B cell (primary cell): ENCODE measurements around the gene TMEM151A. TPM values are rescaled to one million over a fixed set of nuclear protein-coding genes. Genes with fewer than 3 reads are reported as not detected.

Source experiments
- ATAC-seq: fragments of 200-7000 bp; cut with Tn5 transposase; one replicate; pipeline ENCODE4 v1.10.0; 2021; ENCODE audit warnings: low read depth, mild to moderate bottlenecking, moderate number of reproducible peaks, moderate library complexity
- CTCF ChIA-PET: fragments of 350-600 bp; sonication (Branson Sonifier 250); formaldehyde crosslinking; loops from one replicate; lab custom pipeline; 2021; ENCODE audit warnings: antibody characterized with exemption, inconsistent platforms; lab: Charles Lee
- POLR2A ChIA-PET: fragments of 350-600 bp; sonication (Branson Sonifier 250); formaldehyde crosslinking; loops from one replicate; lab custom pipeline; 2021; ENCODE audit warnings: antibody characterized with exemption; lab: Charles Lee
- DNase-seq: peaks from one replicate; pipeline ENCODE4 v3.0.0; 2013
- H2AFZ ChIP-seq: 2 replicates; pipeline ENCODE4 v1.6.1; 2012; ENCODE audit warnings: mild to moderate bottlenecking, low read depth, low read length; ENCODE audit not compliant: insufficient read depth, poor library complexity, severe bottlenecking
- H3K27ac ChIP-seq, 2 donors: 1 replicate in 1 of 2; 2 replicates in 1 of 2; pipeline ENCODE4 v1.5.1; 2012 to 2013; ENCODE audit warnings: low read length in 2 of 2, mild to moderate bottlenecking in 2 of 2, moderate library complexity in 1 of 2
- H3K27me3 ChIP-seq, 4 experiments: fragments of 200-600 bp in 1 of 4; sonication (generic) in 1 of 4; replicated peaks in 1 of 4; 1 replicate in 2 of 4; 2 replicates in 2 of 4; pipeline versions ENCODE4 v1.6.1 to v1.7.0; 2013 to 2016; ENCODE audit warnings: low read length in 3 of 4, mild to moderate bottlenecking in 2 of 4, mixed read lengths in 1 of 4, moderate library complexity in 1 of 4; ENCODE audit not compliant: insufficient read depth in 4 of 4, control insufficient read depth in 3 of 4; ENCODE audit errors: control extremely low read depth in 1 of 4
- H3K36me3 ChIP-seq, 2 experiments: replicated peaks in 1 of 2; 1 replicate in 1 of 2; 2 replicates in 1 of 2; pipeline versions ENCODE4 v1.6.1 to v1.7.1; 2013; ENCODE audit warnings: low read length in 1 of 2; ENCODE audit not compliant: insufficient read depth in 2 of 2, control insufficient read depth in 1 of 2; ENCODE audit errors: control extremely low read depth in 1 of 2, extremely low read depth in 1 of 2
- H3K4me1 ChIP-seq, 2 donors: fragments of 200-600 bp in 1 of 2; sonication (generic) in 1 of 2; 1 replicate in 1 of 2; 2 replicates in 1 of 2; pipeline versions ENCODE4 v1.5.1 to v1.6.1; 2013 to 2017; ENCODE audit warnings: low read length in 2 of 2; ENCODE audit not compliant: control insufficient read depth in 2 of 2, insufficient read depth in 2 of 2
- H3K4me2 ChIP-seq: replicated peaks from 2 replicates; pipeline ENCODE3; 2012; ENCODE audit warnings: mild to moderate bottlenecking, low read depth, low read length; ENCODE audit not compliant: poor library complexity, severe bottlenecking
- H3K4me3 ChIP-seq, 5 experiments: fragments of 200-600 bp in 1 of 5; sonication (generic) in 1 of 5; 1 replicate in 3 of 5; 2 replicates in 2 of 5; pipeline versions ENCODE4 v1.5.1 to v1.7.0; 2011 to 2016; ENCODE audit warnings: low read length in 4 of 5, mild to moderate bottlenecking in 4 of 5, low read depth in 2 of 5, control low read depth in 1 of 5, moderate library complexity in 1 of 5; ENCODE audit not compliant: insufficient read depth in 1 of 5; ENCODE audit errors: control extremely low read depth in 1 of 5, extremely low read depth in 1 of 5
- H3K79me2 ChIP-seq: fragments of 200-600 bp; sonication (generic); one replicate; pipeline ENCODE4 v1.6.0; 2016; ENCODE audit warnings: low read length; ENCODE audit not compliant: control insufficient read depth, insufficient read depth
- H3K9ac ChIP-seq: fragments of 200-600 bp; sonication (generic); 2 replicates; pipeline ENCODE4 v1.6.1; 2017; ENCODE audit warnings: mild to moderate bottlenecking, low read length, moderate library complexity
- H3K9me3 ChIP-seq, 3 donors: one replicate each; pipeline versions ENCODE4 v1.6.1 to v1.7.1; 2013; ENCODE audit warnings: low read length in 2 of 3; ENCODE audit not compliant: control insufficient read depth in 2 of 3, insufficient read depth in 1 of 3; ENCODE audit errors: control extremely low read depth in 1 of 3
- H4K20me1 ChIP-seq: 2 replicates; pipeline ENCODE4 v1.6.0; 2012; ENCODE audit warnings: mild to moderate bottlenecking, low read length; ENCODE audit not compliant: insufficient read depth, control insufficient read depth, poor library complexity, severe bottlenecking
- H3K27ac Mint-ChIP-seq: one replicate; pipeline ENCODE4 v1.8.0; 2021; ENCODE audit warnings: mixed read lengths
- H3K27me3 Mint-ChIP-seq: one replicate; pipeline ENCODE4 v1.8.0; 2021; ENCODE audit warnings: mixed read lengths
- H3K4me1 Mint-ChIP-seq: one replicate; pipeline ENCODE4 v1.8.0; 2021; ENCODE audit warnings: mixed read lengths
- H3K4me3 Mint-ChIP-seq: one replicate; pipeline ENCODE4 v1.8.0; 2021; ENCODE audit warnings: mixed read lengths
- H3K9me3 Mint-ChIP-seq: one replicate; pipeline ENCODE4 v1.8.0; 2022; ENCODE audit warnings: mixed read lengths; ENCODE audit not compliant: insufficient read depth
- CTCF ChIP-seq: fragments of 200-600 bp; IDR thresholded peaks from one replicate; pipeline ENCODE4 v1.8.0; 2022; ENCODE audit warnings: antibody characterized with exemption, mild to moderate bottlenecking
- EZH2 ChIP-seq: IDR thresholded peaks from 2 replicates; pipeline ENCODE4 v1.6.1; 2012; ENCODE audit warnings: borderline replicate concordance, low read depth, mild to moderate bottlenecking, moderate library complexity, low read length; ENCODE audit not compliant: insufficient read depth, poor library complexity, severe bottlenecking
- WGBS: methylation state at CpG from one replicate; pipeline ENCODE4 v1.1.5; 2013; ENCODE audit warnings: missing lambda C conversion rate; ENCODE audit not compliant: insufficient coverage; 5-methylcytosine and 5-hydroxymethylcytosine counted together
- intact Hi-C: fragments of 100-400 bp; cut with micrococcal nuclease; formaldehyde crosslinking; loops from one replicate; pipeline ENCODE4 v1.10.0; 2022
- polyA plus RNA-seq: library from polyadenylated mRNA; depleted of rRNA; stranded (reverse); fragments of >200 nt; gene quantifications from 2 replicates; pipeline ENCODE4 v1.2.3, GENCODE V29; 2012
- total RNA-seq, 2 donors: library from RNA; stranded (reverse); fragments of 120-200 nt in 1 of 2; gene quantifications; 1 replicate in 1 of 2; 2 replicates in 1 of 2; pipeline versions ENCODE4 v1.2.3 to v1.2.4, GENCODE V29; 2013 to 2022

TMEM151A gene
- total and polyA plus RNA-seq, 2 donors (not counting 1 experiment from before 2014, with no cell fraction given) = 0.17 to 1.1 TPM

DNA sequence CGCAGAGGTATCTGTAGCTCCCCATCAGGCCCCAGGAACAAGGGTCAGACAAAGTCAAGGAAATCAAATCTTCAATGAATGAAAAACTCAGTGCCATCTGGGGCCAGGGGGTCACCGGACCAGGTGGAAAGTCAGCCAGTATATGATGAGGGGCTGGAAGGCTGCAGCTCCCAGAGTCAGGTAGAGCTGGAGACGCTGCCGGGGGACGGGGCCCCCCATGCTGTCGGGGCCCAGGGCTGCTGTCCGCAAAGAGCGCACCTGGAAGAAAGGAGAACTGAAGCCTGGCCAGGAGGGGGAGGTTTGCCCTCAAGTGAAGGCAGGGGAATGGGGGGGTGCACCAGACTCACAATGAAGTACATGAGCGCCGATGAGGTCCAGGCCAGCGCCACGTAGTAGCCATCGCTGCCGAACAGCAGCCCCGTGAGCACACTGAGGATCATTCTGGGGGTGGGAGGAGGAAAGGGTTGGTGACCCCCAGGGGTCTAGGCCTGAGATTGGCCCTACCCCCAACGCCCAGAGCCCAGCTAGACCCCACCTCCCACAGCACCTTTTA is 7.1 kb upstream of the TMEM151A start:
- Histone ChIP-seq H3K9me3 (no peaks in the 10 kb centered on the region), H3K9ac (no peak overlapping the region), H3K27ac (no peak overlapping the region), H3K4me2 (no peak overlapping the region), H3K4me3 (no peak overlapping the region), H3K79me2 (peaks cover 41% of the 10 kb centered on the region), H3K27me3 (peaks cover 0 to 9% (median 0%) of the 10 kb centered on the region in 4 experiments), H3K4me1 (peaks cover 24 to 40% of the 10 kb centered on the region in 2 donors), H3K36me3 (peaks cover 0 to 13% of the 10 kb centered on the region in 2 experiments), H4K20me1 (peaks cover 30% of the 10 kb centered on the region), H2AFZ (no peak overlapping the region)
- Mint-ChIP-seq H3K27ac (peak overlapping the region; percentile 41), H3K9me3 (no peaks in the 10 kb centered on the region), H3K27me3 (peaks cover 1% of the 10 kb centered on the region), H3K4me1 (peaks cover 41% of the 10 kb centered on the region), H3K4me3 (no peak overlapping the region)
- POLR2A ChIA-PET = interaction anchor here (1.4 kb wide), 1 partner anchor 17 kb away, joined by 3 read pairs; the partner anchor contains the start of gene RAB1B
- 90% methylated on average over 15 of the region's 16 CpGs for WGBS
- intact Hi-C loops = loop anchor here (5.0 kb wide), 1 partner anchor 88 kb away; the partner anchor contains the start of gene SLC29A2
- ATAC-seq = no peak
- DNase-seq = peak; percentile 35
- CTCF ChIA-PET = interaction anchor here (2.4 to 3.2 kb wide), 2 partner anchors 28 to 62 kb away, joined by 9 to 19 read pairs; no protein-coding TSS in a partner anchor
- TF ChIP-seq EZH2 = no peak
- no peak for TF ChIP-seq CTCF
